Tibial nerve (tissue), 3 donors: Measurements from ENCODE around the gene BTBD6.

Source experiments
- CTCF ChIP-seq, 5 experiments: fragments of 200-600 bp in 3 of 5; fragments of 450-650 bp in 2 of 5; sonication (generic) in 3 of 5; IDR thresholded peaks; one replicate each; pipeline ENCODE4 v1.5.1; 2016 to 2019; ENCODE audit warnings: antibody characterized with exemption in 5 of 5, mild to moderate bottlenecking in 3 of 5, moderate library complexity in 2 of 5
- POLR2A ChIP-seq, 2 donors: fragments of 450-650 bp; IDR thresholded peaks; one replicate each; pipeline ENCODE4 v1.6.1; 2017; ENCODE audit warnings: antibody characterized with exemption in 2 of 2, mild to moderate bottlenecking in 2 of 2, moderate library complexity in 2 of 2

- TF ChIP-seq CTCF (IDR thresholded peaks at IDR 0.05) (no peak), POLR2A (IDR thresholded peaks at IDR 0.05) (no peak)
These were observed 6.7 kb upstream of the BTBD6 start for GRCh38 chr14:105241641-105242040.
